Suprapubic skin (tissue), 4 donors: Measurements from ENCODE around the gene CNGB1. TPM values are rescaled to one million over a fixed set of nuclear protein-coding genes. Genes with fewer than 3 reads are reported as not detected.

Experiments
- DNase-seq, 2 donors: peaks; one replicate each; pipeline ENCODE4 v3.0.0-alpha.2; 2019; ENCODE audit warnings: low spot score in 2 of 2
- H3K27ac ChIP-seq: fragments of 200-600 bp; sonication (generic); one replicate; pipeline ENCODE4 v1.5.1; 2019
- H3K27me3 ChIP-seq: fragments of 200-600 bp; sonication (generic); one replicate; pipeline ENCODE4 v1.5.1; 2019
- H3K36me3 ChIP-seq: fragments of 200-600 bp; sonication (generic); one replicate; pipeline ENCODE4 v1.5.1; 2019
- H3K4me1 ChIP-seq: fragments of 200-600 bp; sonication (generic); one replicate; pipeline ENCODE4 v1.5.1; 2019
- H3K4me3 ChIP-seq: fragments of 200-600 bp; sonication (generic); one replicate; pipeline ENCODE4 v1.5.1; 2019; ENCODE audit warnings: mild to moderate bottlenecking
- H3K9me3 ChIP-seq: fragments of 200-600 bp; sonication (generic); one replicate; pipeline ENCODE4 v1.5.1; 2019
- EP300 ChIP-seq: sonication (generic); formaldehyde crosslinking; IDR thresholded peaks from one replicate; pipeline ENCODE4 v1.6.1; 2017; ENCODE audit warnings: antibody characterized with exemption
- POLR2A ChIP-seq, 2 donors: fragments of 450-650 bp; IDR thresholded peaks; one replicate each; pipeline ENCODE4 v1.6.1; 2017; ENCODE audit warnings: antibody characterized with exemption in 2 of 2, mild to moderate bottlenecking in 2 of 2, moderate library complexity in 2 of 2
- POLR2AphosphoS5 ChIP-seq, 3 donors: sonication (generic); formaldehyde crosslinking; IDR thresholded peaks; one replicate each; pipeline ENCODE4 v1.6.1; 2017; ENCODE audit warnings: antibody characterized with exemption in 3 of 3
- WGBS: methylation state at CpG from one replicate; pipeline ENCODE4 v1.1.5; 2018; 5-methylcytosine and 5-hydroxymethylcytosine counted together
- total RNA-seq, 4 donors: library from RNA; depleted of rRNA; stranded (reverse); fragments of >200 nt; gene quantifications; one replicate each; pipeline ENCODE4 v1.1.0, GENCODE V29; 2016
- TF ChIP-seq, protein P1 (sequence below), 2 donors: fragments of 200-600 bp in 1 of 2; fragments of 450-650 bp in 1 of 2; sonication (generic) in 1 of 2; IDR thresholded peaks; one replicate each; pipeline ENCODE4 v1.5.1; 2016 to 2019; ENCODE audit warnings: antibody characterized with exemption in 2 of 2, mild to moderate bottlenecking in 1 of 2, moderate library complexity in 1 of 2

Gene CNGB1
- total RNA-seq, 4 donors from 2014 or later: 0.08 TPM; not detected in 3

DNA sequence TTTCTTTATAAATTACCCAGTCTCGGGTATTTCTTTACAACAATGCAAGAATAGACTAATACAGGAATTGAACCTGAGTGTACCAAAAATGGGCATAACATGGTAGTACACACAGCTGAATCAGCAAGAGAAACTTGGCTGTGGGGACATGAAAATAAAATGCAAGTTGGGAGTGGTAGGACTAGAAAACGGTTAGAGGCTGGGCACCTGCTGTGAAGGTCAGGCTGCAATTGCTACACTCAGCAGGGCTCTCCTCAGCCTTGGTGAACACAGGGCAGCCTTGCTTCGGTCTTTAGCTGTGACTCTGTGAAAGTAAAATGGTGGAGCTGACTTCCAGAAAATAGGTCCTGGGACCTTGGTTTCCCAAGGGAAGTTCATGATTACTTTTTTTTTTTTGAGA, 45.6 kb downstream of the CNGB1 start:
- WGBS: 70% methylated on average over 3 of the region's 3 CpGs
- no peaks in the 10 kb centered on the region for H3K9me3 ChIP-seq
- no peak overlapping the region for H3K27ac ChIP-seq
- no peaks in the 10 kb centered on the region for H3K4me1 ChIP-seq
- no peak for DNase-seq
- no peaks in the 10 kb centered on the region for H3K36me3 ChIP-seq
- H3K27me3 ChIP-seq: peaks cover 6% of the 10 kb centered on the region
- no peak overlapping the region for H3K4me3 ChIP-seq
- TF ChIP-seq, protein P1, sequence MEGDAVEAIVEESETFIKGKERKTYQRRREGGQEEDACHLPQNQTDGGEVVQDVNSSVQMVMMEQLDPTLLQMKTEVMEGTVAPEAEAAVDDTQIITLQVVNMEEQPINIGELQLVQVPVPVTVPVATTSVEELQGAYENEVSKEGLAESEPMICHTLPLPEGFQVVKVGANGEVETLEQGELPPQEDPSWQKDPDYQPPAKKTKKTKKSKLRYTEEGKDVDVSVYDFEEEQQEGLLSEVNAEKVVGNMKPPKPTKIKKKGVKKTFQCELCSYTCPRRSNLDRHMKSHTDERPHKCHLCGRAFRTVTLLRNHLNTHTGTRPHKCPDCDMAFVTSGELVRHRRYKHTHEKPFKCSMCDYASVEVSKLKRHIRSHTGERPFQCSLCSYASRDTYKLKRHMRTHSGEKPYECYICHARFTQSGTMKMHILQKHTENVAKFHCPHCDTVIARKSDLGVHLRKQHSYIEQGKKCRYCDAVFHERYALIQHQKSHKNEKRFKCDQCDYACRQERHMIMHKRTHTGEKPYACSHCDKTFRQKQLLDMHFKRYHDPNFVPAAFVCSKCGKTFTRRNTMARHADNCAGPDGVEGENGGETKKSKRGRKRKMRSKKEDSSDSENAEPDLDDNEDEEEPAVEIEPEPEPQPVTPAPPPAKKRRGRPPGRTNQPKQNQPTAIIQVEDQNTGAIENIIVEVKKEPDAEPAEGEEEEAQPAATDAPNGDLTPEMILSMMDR (IDR thresholded peaks at IDR 0.05): no peak
- TF ChIP-seq POLR2A (IDR thresholded peaks at IDR 0.05): no peak
- TF ChIP-seq POLR2AphosphoS5 (IDR thresholded peaks at IDR 0.05): no peak
- TF ChIP-seq EP300: no peak

DNA sequence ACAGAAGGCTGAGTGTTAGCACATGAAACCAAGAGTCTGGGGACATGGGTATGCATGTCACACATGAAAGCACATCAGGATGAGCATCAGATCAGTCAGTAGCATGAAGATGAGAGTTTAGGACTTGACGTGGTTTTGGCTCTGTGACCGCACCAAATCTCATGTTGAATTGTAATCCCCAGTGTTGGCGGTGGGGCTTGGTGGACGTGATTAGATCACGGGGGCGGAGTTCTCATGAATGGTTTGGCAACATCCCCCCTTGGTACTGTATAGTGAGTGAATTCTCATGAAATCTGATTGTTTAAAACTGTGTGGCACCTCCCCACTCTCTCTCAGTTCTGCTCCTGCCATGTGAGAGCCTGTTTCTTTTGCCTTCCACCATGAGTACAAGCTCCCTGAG, 46.4 kb downstream of the CNGB1 start:
- H3K27me3 ChIP-seq: peaks cover 6% of the 10 kb centered on the region
- DNase-seq: no peak
- no peaks in the 10 kb centered on the region for H3K36me3 ChIP-seq
- no peaks in the 10 kb centered on the region for H3K9me3 ChIP-seq
- no peak overlapping the region for H3K4me3 ChIP-seq
- TF ChIP-seq EP300: no peak
- no peak for TF ChIP-seq POLR2AphosphoS5 (IDR thresholded peaks at IDR 0.05)
- no peak for TF ChIP-seq POLR2A (IDR thresholded peaks at IDR 0.05)
- TF ChIP-seq, protein P1 (IDR thresholded peaks at IDR 0.05): no peak
- WGBS: 67% methylated on average over 6 of the region's 6 CpGs
- H3K27ac ChIP-seq: no peak overlapping the region
- no peaks in the 10 kb centered on the region for H3K4me1 ChIP-seq

DNA sequence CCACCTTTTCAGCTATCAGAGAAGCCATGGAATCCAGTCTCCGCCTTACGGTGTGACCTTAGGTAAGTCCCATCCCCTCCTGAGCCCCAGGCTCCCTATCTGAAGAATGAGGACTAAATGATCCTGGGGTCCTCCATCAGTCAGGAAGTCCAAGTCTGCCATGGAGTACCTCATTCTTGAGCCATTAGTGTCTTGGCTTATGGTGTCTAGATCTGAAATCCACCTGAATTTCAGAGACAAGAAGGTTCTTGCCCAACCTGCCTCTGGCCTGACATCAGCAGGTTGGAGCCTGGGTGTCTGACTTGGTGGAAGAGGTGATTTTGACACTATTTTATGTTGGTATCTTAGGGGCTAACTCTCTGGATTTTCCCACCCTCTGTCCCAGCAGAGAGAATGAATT, 47.1 kb downstream of the CNGB1 start:
- Histone ChIP-seq H3K27me3 (peaks cover 6% of the 10 kb centered on the region), H3K36me3 (no peaks in the 10 kb centered on the region), H3K9me3 (no peaks in the 10 kb centered on the region), H3K4me3 (no peak overlapping the region), H3K27ac (no peak overlapping the region), H3K4me1 (no peaks in the 10 kb centered on the region)
- 95% methylated on average over 2 of the region's 2 CpGs for WGBS
- TF ChIP-seq POLR2AphosphoS5 (IDR thresholded peaks at IDR 0.05) (no peak), EP300 (no peak), POLR2A (IDR thresholded peaks at IDR 0.05) (no peak)
- TF ChIP-seq, protein P1 (IDR thresholded peaks at IDR 0.05): no peak
- DNase-seq: no peak

DNA sequence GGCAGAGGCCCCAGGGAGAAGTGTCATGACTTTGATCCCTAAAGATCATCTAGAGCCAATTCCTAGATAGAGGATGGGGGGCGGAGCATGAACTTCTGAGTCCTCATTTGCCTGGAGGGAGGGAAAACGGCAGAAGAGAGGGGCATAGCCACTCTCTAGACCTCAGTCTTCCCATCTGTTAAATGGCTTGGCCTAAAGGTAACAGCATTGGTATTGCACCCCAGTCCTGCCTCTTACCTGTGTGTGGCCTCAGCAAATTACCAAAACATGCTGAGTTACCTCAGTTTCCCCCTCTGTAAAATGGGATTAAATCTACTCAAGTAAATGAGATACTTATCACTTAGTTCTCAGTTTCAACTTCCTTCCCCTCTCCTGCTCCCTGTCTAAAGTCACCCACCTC, 47.5 kb downstream of the CNGB1 start:
- Histone ChIP-seq H3K4me3 (no peak overlapping the region), H3K4me1 (no peaks in the 10 kb centered on the region), H3K27me3 (peaks cover 6% of the 10 kb centered on the region), H3K27ac (no peak overlapping the region), H3K36me3 (no peaks in the 10 kb centered on the region), H3K9me3 (no peaks in the 10 kb centered on the region)
- no peak for TF ChIP-seq POLR2A (IDR thresholded peaks at IDR 0.05)
- TF ChIP-seq, protein P1 (IDR thresholded peaks at IDR 0.05): no peak
- no peak for TF ChIP-seq POLR2AphosphoS5 (IDR thresholded peaks at IDR 0.05)
- no peak for TF ChIP-seq EP300
- WGBS: 62% methylated on average over 2 of the region's 2 CpGs
- no peak for DNase-seq

- H3K36me3 ChIP-seq: no peaks in the 10 kb centered on the region
- no peaks in the 10 kb centered on the region for H3K9me3 ChIP-seq
- no peak for DNase-seq
- H3K4me3 ChIP-seq: no peak overlapping the region
- 43% methylated on average over 2 of the region's 2 CpGs for WGBS
- H3K27ac ChIP-seq: no peak overlapping the region
- no peak for TF ChIP-seq POLR2AphosphoS5 (IDR thresholded peaks at IDR 0.05)
- TF ChIP-seq, protein P1 (IDR thresholded peaks at IDR 0.05): no peak
- TF ChIP-seq EP300: no peak
- TF ChIP-seq POLR2A (IDR thresholded peaks at IDR 0.05): no peak
- H3K27me3 ChIP-seq: no peaks in the 10 kb centered on the region
- H3K4me1 ChIP-seq: no peaks in the 10 kb centered on the region
These were observed 50.1 kb downstream of the CNGB1 start for GRCh38 chr16:57920880-57921229.
